ENCODE results near the gene BUB1.

The BUB1 gene

DNA sequence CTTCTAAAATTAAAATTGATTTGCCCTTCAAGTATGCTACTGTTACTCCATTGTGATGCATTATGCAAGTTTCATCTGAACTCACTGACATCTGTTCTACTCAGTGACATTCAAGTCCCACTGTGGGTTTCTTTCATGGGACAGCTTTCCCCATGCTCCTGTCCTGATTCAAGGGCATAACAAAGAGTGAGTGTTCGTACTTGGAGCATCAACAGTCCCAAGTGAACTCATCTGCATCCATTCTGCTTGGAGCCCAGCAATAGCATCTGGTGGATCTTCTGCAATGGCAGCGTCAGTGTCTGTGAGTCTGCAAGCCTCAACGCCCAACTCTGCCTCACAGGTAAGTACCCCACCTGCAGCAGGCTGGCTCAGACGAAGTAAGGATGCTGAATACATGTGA, 27.5 kb downstream of the BUB1 start:
- H4K8ac ChIP-seq (ENCODE audit: low read depth, low read length), result no peak overlapping the region
- peaks cover 32 to 100% of the 10 kb centered on the region in 2 donors for H3K36me3 ChIP-seq (replicated peaks in 1 of 2; ENCODE audit: control insufficient read depth in 2 of 2, insufficient read depth in 2 of 2, low read length in 2 of 2)
- no peak overlapping the region for H2BK12ac ChIP-seq (ENCODE audit: low read length)
- H3K4me2 ChIP-seq (ENCODE audit: insufficient read depth, low read length, poor library complexity, severe bottlenecking), result no peak overlapping the region
- no peak overlapping the region for H2BK120ac ChIP-seq (ENCODE audit: low read depth, low read length)
- H3K4me3 ChIP-seq (ENCODE audit: low read length in 2 of 2), result peak overlapping the region in 1 of 2 donors; percentile 59
- no peak overlapping the region for H2BK5ac ChIP-seq (ENCODE audit: low read length)
- H3K4me1 ChIP-seq (ENCODE audit: control insufficient read depth in 2 of 2, insufficient read depth in 1 of 2, low read depth in 1 of 2, low read length in 2 of 2), result no peaks in the 10 kb centered on the region
- DNase-seq (ENCODE audit: low spot score), result no peak
- no peaks in the 10 kb centered on the region for H3K79me1 ChIP-seq (ENCODE audit: low read depth, low read length)
- no peak overlapping the region for H2AK5ac ChIP-seq (ENCODE audit: low read depth, low read length)
- no peak overlapping the region for H3K23ac ChIP-seq (ENCODE audit: low read depth, low read length, poor library complexity)
- no peak overlapping the region for H3K14ac ChIP-seq (ENCODE audit: low read length)
- no peak overlapping the region for H2BK15ac ChIP-seq (ENCODE audit: low read length)
- no CpG with 5 or more reads among the region's 4 CpGs for WGBS, 2 donors (ENCODE audit: extremely low coverage in 2 of 2, insufficient read length in 2 of 2, insufficient replicate concordance in 1 of 2)
- H3K18ac ChIP-seq (ENCODE audit: low read length), result no peak overlapping the region
- no peaks in the 10 kb centered on the region for H3K9me3 ChIP-seq (replicated peaks in 1 of 2; ENCODE audit: control insufficient read depth in 2 of 2, insufficient read depth in 1 of 2, low read depth in 1 of 2, low read length in 2 of 2)
- no peak overlapping the region for H2AFZ ChIP-seq (ENCODE audit: low read length)
- no peak overlapping the region for H3K4ac ChIP-seq (ENCODE audit: low read length)
- no peaks in the 10 kb centered on the region for H3K27me3 ChIP-seq (ENCODE audit: control insufficient read depth in 3 of 3, insufficient read depth in 3 of 3, low read depth in 1 of 3, low read length in 3 of 3)
- no peak overlapping the region for H3K9ac ChIP-seq (ENCODE audit: low read depth, low read length, poor library complexity)
- no peak overlapping the region for H3K27ac ChIP-seq (replicated peaks; ENCODE audit: low read length)
- H4K91ac ChIP-seq (ENCODE audit: low read depth, low read length, poor library complexity), result no peak overlapping the region

DNA sequence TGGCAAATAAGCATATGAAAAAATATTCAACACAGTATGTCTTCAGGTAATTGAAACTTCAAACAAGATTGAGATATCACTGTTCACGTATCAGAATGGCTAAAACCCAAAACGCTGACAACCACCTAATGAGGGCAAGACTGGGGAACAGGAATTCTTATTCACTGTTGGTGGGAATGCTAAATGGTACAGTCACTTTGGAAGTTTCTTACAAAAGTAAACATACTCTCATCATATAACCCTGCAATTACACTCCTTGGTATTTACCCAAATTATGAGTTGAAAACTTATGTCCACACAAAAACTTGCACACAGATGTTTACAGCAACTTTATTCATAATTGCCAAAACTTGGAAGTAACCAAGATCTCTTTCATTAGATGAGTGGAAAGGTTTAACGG, 30.1 kb downstream of the BUB1 start:
- Histone ChIP-seq H3K9me3 (replicated peaks in 1 of 2; ENCODE audit: control insufficient read depth in 2 of 2, insufficient read depth in 1 of 2, low read depth in 1 of 2, low read length in 2 of 2) (no peaks in the 10 kb centered on the region), H3K4me3 (ENCODE audit: low read length in 2 of 2) (no peak overlapping the region), H3K4ac (ENCODE audit: low read length) (no peak overlapping the region), H3K14ac (ENCODE audit: low read length) (no peak overlapping the region), H3K18ac (ENCODE audit: low read length) (no peak overlapping the region), H4K8ac (ENCODE audit: low read depth, low read length) (no peak overlapping the region), H3K4me1 (ENCODE audit: control insufficient read depth in 2 of 2, insufficient read depth in 1 of 2, low read depth in 1 of 2, low read length in 2 of 2) (no peaks in the 10 kb centered on the region), H2AK5ac (ENCODE audit: low read depth, low read length) (no peak overlapping the region), H2BK15ac (ENCODE audit: low read length) (no peak overlapping the region), H3K27ac (replicated peaks; ENCODE audit: low read length) (no peak overlapping the region), H2BK120ac (ENCODE audit: low read depth, low read length) (no peak overlapping the region), H3K79me1 (ENCODE audit: low read depth, low read length) (no peaks in the 10 kb centered on the region), H3K23ac (ENCODE audit: low read depth, low read length, poor library complexity) (no peak overlapping the region), H2BK12ac (ENCODE audit: low read length) (no peak overlapping the region), H3K9ac (ENCODE audit: low read depth, low read length, poor library complexity) (no peak overlapping the region), H2AFZ (ENCODE audit: low read length) (no peak overlapping the region), H4K91ac (ENCODE audit: low read depth, low read length, poor library complexity) (no peak overlapping the region), H3K36me3 (replicated peaks in 1 of 2; ENCODE audit: control insufficient read depth in 2 of 2, insufficient read depth in 2 of 2, low read length in 2 of 2) (peaks cover 21 to 99% of the 10 kb centered on the region in 2 donors), H2BK5ac (ENCODE audit: low read length) (no peak overlapping the region), H3K27me3 (ENCODE audit: control insufficient read depth in 3 of 3, insufficient read depth in 3 of 3, low read depth in 1 of 3, low read length in 3 of 3) (no peaks in the 10 kb centered on the region), H3K4me2 (ENCODE audit: insufficient read depth, low read length, poor library complexity, severe bottlenecking) (no peak overlapping the region)
- whole genome bisulfite sequencing, 2 donors (ENCODE audit: extremely low coverage in 2 of 2, insufficient read length in 2 of 2, insufficient replicate concordance in 1 of 2), result no CpG with 5 or more reads among the region's 3 CpGs
- no peak for DNase-seq (ENCODE audit: low spot score)

DNA sequence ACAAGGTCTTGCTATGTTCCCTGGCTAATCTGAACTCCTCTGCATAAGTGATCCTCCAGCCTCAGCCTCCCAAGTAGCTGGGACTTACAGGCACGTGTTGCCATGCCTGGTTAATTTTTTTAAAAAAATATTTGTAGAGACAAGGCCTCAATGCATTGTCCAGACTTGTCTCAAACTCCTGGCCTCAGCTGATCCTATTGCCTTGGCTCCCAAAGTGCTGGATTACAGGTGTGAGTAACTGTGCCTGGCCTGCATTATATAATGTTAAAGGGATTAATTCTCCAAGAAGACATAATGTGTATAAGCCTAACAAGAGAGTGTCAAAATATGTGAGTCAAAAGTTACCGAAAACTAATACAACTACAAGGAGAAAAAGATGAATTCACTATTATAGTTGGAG, 32.2 kb downstream of the BUB1 start:
- Histone ChIP-seq H2AK5ac (ENCODE audit: low read depth, low read length) (no peak overlapping the region), H3K9me3 (replicated peaks in 1 of 2; ENCODE audit: control insufficient read depth in 2 of 2, insufficient read depth in 1 of 2, low read depth in 1 of 2, low read length in 2 of 2) (no peaks in the 10 kb centered on the region), H3K23ac (ENCODE audit: low read depth, low read length, poor library complexity) (no peak overlapping the region), H3K27me3 (ENCODE audit: control insufficient read depth in 3 of 3, insufficient read depth in 3 of 3, low read depth in 1 of 3, low read length in 3 of 3) (no peaks in the 10 kb centered on the region), H3K4me1 (ENCODE audit: control insufficient read depth in 2 of 2, insufficient read depth in 1 of 2, low read depth in 1 of 2, low read length in 2 of 2) (no peaks in the 10 kb centered on the region), H2AFZ (ENCODE audit: low read length) (no peak overlapping the region), H3K4me3 (ENCODE audit: low read length in 2 of 2) (no peak overlapping the region), H2BK15ac (ENCODE audit: low read length) (no peak overlapping the region), H3K9ac (ENCODE audit: low read depth, low read length, poor library complexity) (no peak overlapping the region), H3K4ac (ENCODE audit: low read length) (no peak overlapping the region), H4K91ac (ENCODE audit: low read depth, low read length, poor library complexity) (no peak overlapping the region), H3K36me3 (replicated peaks in 1 of 2; ENCODE audit: control insufficient read depth in 2 of 2, insufficient read depth in 2 of 2, low read length in 2 of 2) (peaks cover 28 to 99% of the 10 kb centered on the region in 2 donors), H3K4me2 (ENCODE audit: insufficient read depth, low read length, poor library complexity, severe bottlenecking) (no peak overlapping the region), H2BK5ac (ENCODE audit: low read length) (no peak overlapping the region), H3K14ac (ENCODE audit: low read length) (no peak overlapping the region), H3K27ac (replicated peaks; ENCODE audit: low read length) (no peak overlapping the region), H3K18ac (ENCODE audit: low read length) (no peak overlapping the region), H2BK120ac (ENCODE audit: low read depth, low read length) (no peak overlapping the region), H2BK12ac (ENCODE audit: low read length) (no peak overlapping the region), H3K79me1 (ENCODE audit: low read depth, low read length) (no peaks in the 10 kb centered on the region), H4K8ac (ENCODE audit: low read depth, low read length) (no peak overlapping the region)
- WGBS, 2 donors (ENCODE audit: extremely low coverage in 2 of 2, insufficient read length in 2 of 2, insufficient replicate concordance in 1 of 2), result no CpG with 5 or more reads among the region's 2 CpGs
- no peak for DNase-seq (ENCODE audit: low spot score)

DNA sequence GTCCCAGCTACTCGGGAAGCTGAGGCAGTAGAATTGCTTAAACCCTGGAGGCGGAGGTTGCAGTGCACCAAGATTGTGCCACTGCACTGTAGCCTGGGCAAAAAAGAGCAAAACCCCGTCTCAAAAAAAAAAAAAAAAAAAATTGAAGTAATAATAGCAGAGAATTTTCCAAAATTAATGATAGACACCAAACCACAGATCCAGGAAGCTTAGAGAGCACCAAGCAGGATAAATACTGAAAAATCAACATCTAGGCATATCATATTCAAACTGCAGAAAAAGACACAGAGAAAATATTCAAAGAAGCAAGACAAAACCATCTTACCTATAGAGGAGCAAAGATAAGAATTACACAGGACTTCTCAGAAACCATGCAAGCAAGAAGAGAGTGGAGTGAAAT, 33.5 kb downstream of the BUB1 start:
- Histone ChIP-seq H4K91ac (ENCODE audit: low read depth, low read length, poor library complexity) (no peak overlapping the region), H3K4ac (ENCODE audit: low read length) (no peak overlapping the region), H2BK5ac (ENCODE audit: low read length) (no peak overlapping the region), H3K4me2 (ENCODE audit: insufficient read depth, low read length, poor library complexity, severe bottlenecking) (no peak overlapping the region), H3K4me3 (ENCODE audit: low read length in 2 of 2) (no peak overlapping the region), H3K27ac (replicated peaks; ENCODE audit: low read length) (no peak overlapping the region), H3K9me3 (replicated peaks in 1 of 2; ENCODE audit: control insufficient read depth in 2 of 2, insufficient read depth in 1 of 2, low read depth in 1 of 2, low read length in 2 of 2) (no peaks in the 10 kb centered on the region), H2BK12ac (ENCODE audit: low read length) (no peak overlapping the region), H2BK15ac (ENCODE audit: low read length) (no peak overlapping the region), H3K9ac (ENCODE audit: low read depth, low read length, poor library complexity) (no peak overlapping the region), H2AFZ (ENCODE audit: low read length) (no peak overlapping the region), H2AK5ac (ENCODE audit: low read depth, low read length) (no peak overlapping the region), H3K14ac (ENCODE audit: low read length) (no peak overlapping the region), H2BK120ac (ENCODE audit: low read depth, low read length) (no peak overlapping the region), H3K36me3 (replicated peaks in 1 of 2; ENCODE audit: control insufficient read depth in 2 of 2, insufficient read depth in 2 of 2, low read length in 2 of 2) (peaks cover 29 to 99% of the 10 kb centered on the region in 2 donors), H3K23ac (ENCODE audit: low read depth, low read length, poor library complexity) (no peak overlapping the region), H3K18ac (ENCODE audit: low read length) (no peak overlapping the region), H4K8ac (ENCODE audit: low read depth, low read length) (no peak overlapping the region), H3K27me3 (ENCODE audit: control insufficient read depth in 3 of 3, insufficient read depth in 3 of 3, low read depth in 1 of 3, low read length in 3 of 3) (no peaks in the 10 kb centered on the region), H3K79me1 (ENCODE audit: low read depth, low read length) (no peaks in the 10 kb centered on the region), H3K4me1 (ENCODE audit: control insufficient read depth in 2 of 2, insufficient read depth in 1 of 2, low read depth in 1 of 2, low read length in 2 of 2) (no peaks in the 10 kb centered on the region)
- DNase-seq (ENCODE audit: low spot score), result no peak
- no CpG with 5 or more reads among the region's 3 CpGs for WGBS, 2 donors (ENCODE audit: extremely low coverage in 2 of 2, insufficient read length in 2 of 2, insufficient replicate concordance in 1 of 2)

Data from neuronal stem cell (in vitro differentiated cells).